ENCODE results near the gene WDFY1.
"Not testable (repeated sequence)": the region's sequence is repeated elsewhere in the genome, so short reads cannot be mapped to it uniquely, and the experiment has no call there.

WDFY1 gene

DNA sequence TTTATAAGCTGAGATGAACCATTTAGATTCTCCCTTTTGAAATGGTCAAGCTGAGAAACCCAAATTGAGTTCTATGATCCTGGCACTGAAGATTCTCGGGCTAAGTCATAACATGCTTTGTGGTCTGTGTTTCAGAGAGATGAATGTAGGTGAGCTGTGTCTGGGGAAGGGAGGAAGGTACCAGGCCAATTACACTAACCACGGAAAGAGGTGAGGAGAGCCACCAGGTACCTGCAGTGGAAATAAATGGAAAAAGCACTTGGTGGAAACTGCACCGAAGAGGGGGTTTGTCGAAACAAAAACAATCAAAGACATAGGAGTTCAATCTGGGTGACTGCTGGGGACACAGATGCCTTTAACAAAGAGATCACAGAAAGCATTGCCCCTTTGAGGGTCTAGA lies 11.2 kb upstream of the WDFY1 start:
- no peak for DNase-seq

GRCh38 chr2:223954401-223954800 lies 9.3 kb upstream of the WDFY1 start:
- DNase-seq = no peak

GRCh38 chr2:223952280-223952968 lies 7.3 kb upstream of the WDFY1 start:
- no peak for DNase-seq

- DNase-seq = no peak
These were observed 5.6 kb upstream of the WDFY1 start for GRCh38 chr2:223950448-223951347.

DNA sequence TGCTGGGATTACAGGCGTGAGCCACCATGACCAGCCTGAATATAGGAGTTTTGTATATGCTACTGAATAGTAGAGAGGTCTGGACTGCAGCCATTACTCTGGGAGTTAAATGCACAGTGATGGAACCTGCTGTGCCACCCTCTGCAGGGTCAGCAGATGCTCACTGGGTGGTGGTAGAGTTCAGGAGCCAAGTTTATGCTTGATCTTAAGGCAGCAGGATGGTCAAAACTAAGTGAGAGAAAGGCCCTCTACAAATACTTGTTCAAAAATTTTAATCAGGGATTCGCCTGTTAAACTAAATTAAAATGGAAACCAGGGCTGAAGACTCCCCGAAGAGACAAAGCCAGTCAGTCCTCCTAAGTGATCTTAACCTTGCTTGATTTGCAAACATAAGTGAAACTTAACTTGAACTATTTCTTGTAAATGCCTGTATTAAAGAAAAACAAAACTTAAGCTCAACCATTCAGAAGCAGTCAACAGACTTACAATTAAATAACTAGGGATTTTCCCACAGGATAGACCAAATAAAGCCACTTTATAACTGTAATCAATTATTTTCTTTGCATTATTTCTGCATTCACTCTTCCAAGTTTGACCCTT lies 4.2 kb upstream of the WDFY1 start:
- DNase-seq = no peak

DNA sequence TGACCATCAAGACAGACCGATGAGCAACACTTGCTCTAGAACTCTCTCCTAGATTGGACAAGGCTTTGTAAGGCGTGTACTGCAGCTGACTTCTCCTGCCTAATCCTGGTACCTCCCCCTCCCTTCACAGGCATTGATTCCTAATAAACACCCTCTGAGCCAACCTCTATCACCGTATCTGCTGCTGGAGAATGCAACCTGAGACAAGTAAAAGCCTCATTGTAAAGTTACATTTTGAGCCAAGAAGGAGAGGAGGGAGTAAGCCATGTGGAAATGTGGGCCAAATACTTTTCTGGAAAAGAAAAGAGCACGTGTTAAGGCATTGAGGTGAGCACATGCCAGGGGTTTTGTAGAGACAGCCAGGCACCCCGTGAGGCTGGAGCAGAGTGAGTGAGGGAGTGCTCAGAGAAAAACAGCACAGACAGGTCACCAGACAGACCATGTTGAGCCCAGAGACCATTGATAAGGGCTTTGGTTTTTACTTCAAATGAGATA lies 2.6 kb upstream of the WDFY1 start:
- no peak for DNase-seq

GRCh38 chr2:223945755-223946154 lies 620 bp upstream of the WDFY1 start:
- DNase-seq = no peak

- DNase-seq = peak; percentile 74
These were observed 901 bp downstream of the WDFY1 start for GRCh38 chr2:223944166-223944702.

DNA sequence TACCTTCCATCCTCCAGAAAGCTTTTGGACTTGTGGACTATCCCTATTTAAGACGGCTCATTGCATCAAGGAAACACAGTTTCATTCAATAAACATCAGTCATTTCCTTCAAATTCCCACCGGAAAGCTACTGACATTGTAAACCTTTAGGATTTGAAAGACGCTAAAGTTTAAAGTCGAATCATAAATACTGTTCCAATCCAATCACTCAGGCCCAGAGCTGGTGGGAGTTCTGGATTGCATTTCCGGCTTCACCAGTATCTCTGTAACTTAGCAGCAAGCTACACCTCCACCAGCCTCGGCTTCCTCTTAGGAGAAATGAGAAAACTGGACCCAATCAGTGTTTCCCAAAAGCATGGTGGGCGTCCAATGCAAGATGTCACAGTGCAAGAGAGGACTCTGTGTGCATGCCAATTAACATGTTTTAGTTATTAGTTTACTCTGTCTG lies 1.6 kb downstream of the WDFY1 start:
- DNase-seq = no peak

GRCh38 chr2:223943135-223943534 lies 2.0 kb downstream of the WDFY1 start:
- DNase-seq = no peak

GRCh38 chr2:223941579-223942277 lies 3.4 kb downstream of the WDFY1 start:
- peak; percentile 81 for DNase-seq

- DNase-seq = not testable (repeated sequence)
These were observed 5.7 kb downstream of the WDFY1 start for GRCh38 chr2:223939438-223939837.

GRCh38 chr2:223937535-223937934 lies 7.6 kb downstream of the WDFY1 start:
- no peak for DNase-seq

GRCh38 chr2:223936862-223937326 lies 8.2 kb downstream of the WDFY1 start:
- no peak for DNase-seq

DNA sequence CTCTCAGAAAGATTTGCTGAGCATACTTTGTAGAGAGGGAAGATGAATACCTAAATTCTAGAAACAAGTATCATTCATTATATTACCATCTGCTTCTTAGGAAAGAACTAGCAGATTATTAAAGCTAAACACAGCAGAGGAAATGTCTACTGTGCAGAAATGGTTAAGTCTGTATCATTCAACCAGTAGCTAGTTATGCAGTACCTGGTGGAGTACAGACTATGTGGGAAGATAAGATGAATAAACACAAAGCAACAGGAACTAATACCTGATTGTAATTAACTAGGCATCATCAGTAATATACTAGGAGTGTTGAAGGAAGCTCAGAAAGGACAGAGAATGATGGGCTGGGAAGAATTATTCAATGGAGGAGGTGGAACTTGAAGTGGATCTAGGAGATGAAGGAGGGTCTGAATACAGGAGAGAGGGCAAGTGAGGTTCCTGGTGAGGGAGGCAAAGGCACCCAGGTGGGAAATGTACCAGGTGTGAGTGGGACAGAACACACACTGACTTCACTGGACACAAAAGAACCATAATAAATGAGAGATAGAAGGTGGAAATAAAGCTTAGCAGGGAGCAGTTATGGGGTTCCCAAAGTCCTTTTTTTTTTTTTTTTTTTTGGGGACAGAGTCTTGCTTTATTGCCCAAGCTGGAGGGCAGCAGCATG lies 9.5 kb downstream of the WDFY1 start:
- DNase-seq = no peak

GRCh38 chr2:223934870-223935269 lies 10.3 kb downstream of the WDFY1 start:
- no peak for DNase-seq

DNA sequence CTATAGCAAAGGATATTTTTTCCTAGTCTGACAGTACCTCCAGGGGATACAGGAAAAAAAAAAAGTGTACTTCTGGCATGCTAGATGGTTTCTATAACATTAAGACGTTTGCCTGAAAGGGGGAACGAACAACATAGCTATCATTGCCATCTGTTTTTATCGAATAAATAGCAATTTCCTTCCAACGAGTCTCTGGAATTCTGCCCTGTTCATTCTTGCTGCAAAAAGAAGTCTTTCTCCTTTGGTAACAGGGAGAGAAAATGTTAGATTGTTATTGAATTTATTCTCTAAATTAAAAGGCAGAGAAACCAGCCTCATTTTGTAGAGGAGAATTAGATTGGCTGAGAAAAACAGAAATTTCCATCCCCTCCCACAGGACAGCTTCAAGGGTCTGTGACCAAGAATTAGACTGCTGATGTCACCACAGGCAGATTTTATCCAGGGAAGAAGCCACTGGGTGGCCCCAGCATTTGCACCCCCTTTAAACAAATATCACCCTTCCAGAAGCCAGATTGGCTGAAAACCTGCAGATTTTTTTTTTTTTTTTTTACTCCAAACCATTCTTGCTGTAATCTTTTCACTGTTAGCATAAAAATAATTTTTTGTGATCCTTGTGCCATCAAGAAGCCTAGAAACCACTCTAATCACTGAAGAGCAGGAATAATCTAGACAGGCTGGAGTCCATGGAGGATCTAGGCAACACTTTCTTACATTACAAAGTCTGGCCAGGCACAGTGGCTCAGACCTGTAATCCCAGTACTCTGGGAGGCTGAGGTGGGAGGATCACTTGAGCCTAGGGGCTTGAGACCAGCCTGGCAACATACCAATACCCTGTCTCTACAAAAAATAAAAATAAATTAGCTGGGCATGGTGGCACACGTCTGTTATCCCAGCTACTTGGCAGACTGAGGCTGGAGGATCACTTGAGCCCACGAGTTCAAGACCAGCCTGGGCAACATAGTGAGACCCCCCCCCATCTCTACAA lies 12.0 kb downstream of the WDFY1 start:
- DNase-seq = no peak

- no peak for DNase-seq
These were observed 14.8 kb downstream of the WDFY1 start for GRCh38 chr2:223930103-223930976.

DNA sequence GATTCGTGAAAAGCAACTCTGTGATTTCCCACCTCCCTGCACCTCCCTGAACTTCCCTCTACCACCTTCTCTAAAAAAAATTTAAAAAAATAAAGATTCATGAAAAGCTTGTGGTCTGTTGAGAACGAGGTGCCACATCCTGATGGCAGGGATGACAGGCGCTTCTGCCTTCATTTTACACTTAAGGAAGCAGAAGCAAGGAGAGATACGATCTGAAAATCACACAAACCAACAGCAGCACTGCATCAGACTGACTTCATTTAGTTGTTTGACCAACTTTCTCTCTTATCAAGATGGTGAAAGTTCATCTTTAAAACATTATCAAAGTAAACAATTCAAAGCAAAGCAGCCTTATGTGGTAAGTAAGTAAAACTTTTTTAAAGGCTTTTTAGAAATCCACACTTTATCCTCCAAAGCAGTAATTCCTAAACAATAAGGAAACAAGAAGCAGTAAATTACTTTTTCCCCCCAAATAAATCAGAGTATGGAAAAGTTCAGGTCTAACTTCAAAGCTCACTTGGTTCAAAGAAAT lies 15.5 kb downstream of the WDFY1 start:
- DNase-seq = no peak

All from activated CD8-positive, alpha-beta memory T cell treated with anti-CD3 and anti-CD28 coated beads for 24 hours (primary cell).